SK-N-SH (cell line): ENCODE results near the gene GPR162. TPM values are rescaled to one million over a fixed set of nuclear protein-coding genes. Genes with fewer than 3 reads are reported as not detected.

Source experiments
- CTCF ChIA-PET: fragments of 300-600, 350-600 bp; formaldehyde crosslinking; extraction: SDS; loops from one replicate; lab custom pipeline; 2021; lab: Yijun Ruan, JAX
- POLR2A ChIA-PET: fragments of 350-600 bp; sonication (Branson Sonifier 250); formaldehyde crosslinking; extraction: SDS; loops from one replicate; lab custom pipeline; 2020; ENCODE audit warnings: antibody characterized with exemption, inconsistent platforms; lab: Yijun Ruan, JAX
- DNase-seq: peaks from one replicate; pipeline ENCODE4 v3.0.0; 2012
- H2AFZ ChIP-seq: fragments of 200-600 bp; sonication (generic); 2 replicates; pipeline ENCODE4 v1.8.1; 2016; ENCODE audit warnings: antibody characterized with exemption, mild to moderate bottlenecking, low read depth
- H3F3A ChIP-seq: fragments of 200-600 bp; sonication (generic); replicated peaks from 2 replicates; pipeline ENCODE3; 2016; ENCODE audit warnings: antibody characterized with exemption, mild to moderate bottlenecking; ENCODE audit not compliant: insufficient read depth
- H3K27ac ChIP-seq, 2 experiments: fragments of 200-500 bp in 1 of 2; fragments of 200-600 bp in 1 of 2; sonication (Bioruptor generic) in 1 of 2; sonication (generic), shearing (Covaris generic) in 1 of 2; 2 replicates each; pipeline versions ENCODE4 v1.5.1 to v1.6.1; 2014 to 2016; ENCODE audit warnings: low read depth in 2 of 2, inconsistent platforms in 1 of 2, low read length in 1 of 2, mild to moderate bottlenecking in 1 of 2, mixed read lengths in 1 of 2
- H3K27me3 ChIP-seq: fragments of 200-600 bp; sonication (generic), shearing (Covaris generic); 2 replicates; pipeline ENCODE4 v1.6.1; 2016; ENCODE audit warnings: mixed run types; ENCODE audit not compliant: insufficient read depth
- H3K36me3 ChIP-seq, 2 experiments: fragments of 200-500 bp in 1 of 2; fragments of 200-600 bp in 1 of 2; sonication (Bioruptor generic) in 1 of 2; sonication (generic) in 1 of 2; replicated peaks in 1 of 2; 2 replicates each; pipeline versions ENCODE3 to v1.5.1; 2014 to 2016; ENCODE audit warnings: low read length in 1 of 2, mild to moderate bottlenecking in 1 of 2; ENCODE audit not compliant: insufficient read depth in 2 of 2, control insufficient read depth in 1 of 2
- H3K4me1 ChIP-seq, 2 experiments: fragments of 200-500 bp in 1 of 2; fragments of 200-600 bp in 1 of 2; sonication (Bioruptor generic) in 1 of 2; sonication (generic), shearing (Covaris generic) in 1 of 2; 2 replicates each; pipeline versions ENCODE4 v1.5.1 to v1.6.1; 2014 to 2016; ENCODE audit warnings: low read depth in 1 of 2, low read length in 1 of 2, mixed run types in 1 of 2; ENCODE audit not compliant: insufficient read depth in 2 of 2, control insufficient read depth in 1 of 2
- H3K4me2 ChIP-seq: fragments of 200-600 bp; sonication (generic), shearing (Covaris generic); 2 replicates; pipeline ENCODE4 v1.6.1; 2017; ENCODE audit warnings: mixed run types
- H3K4me3 ChIP-seq, 2 experiments: fragments of 200-500 bp in 1 of 2; fragments of 200-600 bp in 1 of 2; sonication (Bioruptor generic) in 1 of 2; sonication (generic), shearing (Covaris generic) in 1 of 2; 2 replicates each; pipeline versions ENCODE4 v1.5.1 to v1.8.1; 2014 to 2016; ENCODE audit warnings: low read depth in 2 of 2, inconsistent platforms in 1 of 2, low read length in 1 of 2, mild to moderate bottlenecking in 1 of 2, mixed read lengths in 1 of 2, moderate library complexity in 1 of 2
- H3K79me2 ChIP-seq: fragments of 200-600 bp; sonication (generic); 2 replicates; pipeline ENCODE4 v1.8.1; 2017; ENCODE audit warnings: mild to moderate bottlenecking; ENCODE audit not compliant: insufficient read depth
- H3K9ac ChIP-seq: fragments of 200-600 bp; sonication (generic); 2 replicates; pipeline ENCODE4 v1.6.1; 2017; ENCODE audit warnings: mixed run types
- H3K9me2 ChIP-seq: fragments of 200-600 bp; sonication (generic); 2 replicates; pipeline ENCODE4 v1.6.1; 2017; ENCODE audit warnings: mixed run types
- H3K9me3 ChIP-seq: fragments of 200-600 bp; sonication (generic); 2 replicates; pipeline ENCODE4 v1.6.1; 2017; ENCODE audit warnings: mixed run types, mild to moderate bottlenecking, moderate library complexity
- H4K20me1 ChIP-seq: fragments of 200-600 bp; sonication (generic); 2 replicates; pipeline ENCODE4 v1.6.1; 2017; ENCODE audit warnings: mild to moderate bottlenecking, mixed run types; ENCODE audit not compliant: insufficient read depth
- CHD2 ChIP-seq: fragments of 150-350 bp; IDR thresholded peaks from 2 replicates; pipeline ENCODE4 v1.6.1; 2018; ENCODE audit warnings: low read length; ENCODE audit not compliant: partially characterized antibody
- ELF1 ChIP-seq: IDR thresholded peaks from 2 replicates; pipeline ENCODE4 v1.4.0; 2012
- FOSL2 ChIP-seq: IDR thresholded peaks from 2 replicates; pipeline ENCODE4 v1.4.0; 2012; ENCODE audit warnings: low read depth, mild to moderate bottlenecking, moderate library complexity, borderline replicate concordance
- GABPA ChIP-seq: IDR thresholded peaks from 2 replicates; pipeline ENCODE4 v1.4.0; 2012; ENCODE audit warnings: low read depth, mild to moderate bottlenecking
- GATA2 ChIP-seq: sonication (generic); formaldehyde crosslinking; IDR thresholded peaks from 2 replicates; pipeline ENCODE4 v1.5.0; 2020; ENCODE audit warnings: mild to moderate bottlenecking, missing genetic modification reagents
- JUND ChIP-seq: IDR thresholded peaks from 2 replicates; pipeline ENCODE4 v1.4.0; 2012
- MAX ChIP-seq: IDR thresholded peaks from 2 replicates; pipeline ENCODE4 v1.4.0; 2012; ENCODE audit warnings: low read depth
- NFIC ChIP-seq: IDR thresholded peaks from 2 replicates; pipeline ENCODE4 v1.4.0; 2012; ENCODE audit warnings: borderline replicate concordance
- POLR2AphosphoS5 ChIP-seq: IDR thresholded peaks from 2 replicates; pipeline ENCODE4 v1.6.1; 2012; ENCODE audit warnings: low read depth, low read length
- REST ChIP-seq: IDR thresholded peaks from 2 replicates; pipeline ENCODE4 v1.6.1; 2012; ENCODE audit warnings: mild to moderate bottlenecking, low read depth, low read length, moderate library complexity
- RFX5 ChIP-seq: IDR thresholded peaks from 2 replicates; pipeline ENCODE4 v1.6.1; 2012; ENCODE audit warnings: mild to moderate bottlenecking, improper control_type of control experiment, low read length
- RXRA ChIP-seq: IDR thresholded peaks from 2 replicates; pipeline ENCODE4 v1.4.0; 2012; ENCODE audit warnings: low read depth, mild to moderate bottlenecking, borderline replicate concordance
- SMC3 ChIP-seq: IDR thresholded peaks from 2 replicates; pipeline ENCODE4 v1.6.1; 2012; ENCODE audit warnings: low read depth, low read length, improper control_type of control experiment
- TAF1 ChIP-seq: IDR thresholded peaks from 2 replicates; pipeline ENCODE4 v1.6.1; 2012; ENCODE audit warnings: low read depth, mild to moderate bottlenecking, low read length, moderate library complexity, borderline replicate concordance
- TEAD4 ChIP-seq: IDR thresholded peaks from 2 replicates; pipeline ENCODE4 v1.4.0; 2012; ENCODE audit warnings: mild to moderate bottlenecking, borderline replicate concordance; ENCODE audit not compliant: insufficient read depth
- USF1 ChIP-seq: IDR thresholded peaks from 2 replicates; pipeline ENCODE4 v1.4.0; 2012; ENCODE audit warnings: low read depth, borderline replicate concordance
- WGBS: methylation state at CpG from one replicate; pipeline ENCODE4 v1.1.6; 2017; ENCODE audit warnings: low lambda C conversion rate; 5-methylcytosine and 5-hydroxymethylcytosine counted together
- polyA plus RNA-seq, 3 experiments: library from polyadenylated mRNA; depleted of rRNA; stranded (reverse); fragments of >200 nt; gene quantifications; 2 replicates each; pipeline ENCODE4 v1.2.3, GENCODE V29; 2012

Gene GPR162
- polyA plus RNA-seq, 1 of the 3 experiments (the other 2 are of a cell fraction), result 18.6 TPM

DNA sequence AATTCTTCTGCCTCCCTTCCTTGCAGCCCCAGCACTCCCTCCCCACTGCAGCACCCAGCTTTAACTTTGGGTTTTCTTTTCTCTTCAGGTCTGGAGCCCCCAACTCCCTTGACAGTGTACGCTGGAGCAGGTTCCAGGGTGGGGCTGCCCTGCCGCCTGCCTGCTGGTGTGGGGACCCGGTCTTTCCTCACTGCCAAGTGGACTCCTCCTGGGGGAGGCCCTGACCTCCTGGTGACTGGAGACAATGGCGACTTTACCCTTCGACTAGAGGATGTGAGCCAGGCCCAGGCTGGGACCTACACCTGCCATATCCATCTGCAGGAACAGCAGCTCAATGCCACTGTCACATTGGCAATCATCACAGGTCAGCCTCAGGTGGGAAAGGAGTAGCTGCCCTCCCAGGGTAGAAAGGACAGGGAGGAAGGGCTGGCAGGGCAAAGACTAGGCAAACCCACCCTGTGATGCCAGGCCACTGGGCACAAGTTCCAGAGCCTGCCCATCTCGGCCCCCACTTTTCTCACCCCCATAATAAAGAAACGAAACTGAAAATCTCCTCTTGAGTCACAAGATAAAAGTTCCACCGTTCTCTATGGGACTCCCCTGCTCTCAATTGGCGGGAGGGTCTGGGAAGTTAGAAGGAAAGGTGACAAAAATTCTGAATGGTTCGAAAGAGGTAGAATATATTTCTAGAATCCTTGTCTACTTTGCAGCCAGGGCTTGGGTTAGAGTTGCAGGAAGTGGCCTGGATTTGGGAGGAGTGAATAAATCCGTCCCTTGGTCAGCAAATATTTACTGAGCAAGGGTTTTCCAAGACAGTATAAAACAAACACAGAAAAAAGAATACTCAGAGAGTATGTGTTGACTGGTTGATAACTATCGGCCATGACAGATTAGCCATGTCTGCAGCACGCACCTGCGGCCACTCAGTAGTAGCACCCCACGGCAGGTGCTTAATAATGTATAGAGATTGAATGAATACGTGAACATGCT is 46.1 kb upstream of the GPR162 start:
- CTCF ChIA-PET, result interaction anchor here (1.7 to 15.2 kb wide), 3 partner anchors 8 to 50 kb away, joined by 8 to 343 read pairs (median 91); partner anchors contain the start of genes MLF2 and PTMS
- POLR2A ChIA-PET, result interaction anchor here (3.5 kb wide), 1 partner anchor 8 kb away, joined by 31 read pairs; the partner anchor contains the start of gene PTMS
- no peak overlapping the region for H3K9ac ChIP-seq

GRCh38 chr12:6777386-6777785 is 44.2 kb upstream of the GPR162 start:
- Histone ChIP-seq H2AFZ (no peak overlapping the region), H3K36me3 (peaks cover 4 to 5% of the 10 kb centered on the region in 2 experiments), H3K4me2 (no peak overlapping the region), H3K27ac (no peak overlapping the region), H3K79me2 (no peaks in the 10 kb centered on the region), H3K9me3 (no peaks in the 10 kb centered on the region), H3K27me3 (no peaks in the 10 kb centered on the region), H3K4me3 (no peak overlapping the region), H3K9me2 (no peaks in the 10 kb centered on the region), H3K4me1 (peaks cover 0 to 8% of the 10 kb centered on the region in 2 experiments; a peak in 1 of 4 replicates), H3K9ac (no peak overlapping the region), H3F3A (peaks cover 7% of the 10 kb centered on the region), H4K20me1 (no peaks in the 10 kb centered on the region)
- ChIA-PET CTCF (interaction anchor here (1.5 to 15.2 kb wide), 8 partner anchors 10 to 86 kb away, joined by 3 to 343 read pairs (median 8); partner anchors contain the start of genes GPR162, MLF2 and PTMS), POLR2A (interaction anchor here (2.5 to 3.5 kb wide), 2 partner anchors 10 to 24 kb away, joined by 25 to 31 read pairs; partner anchors contain the start of genes MLF2 and PTMS)
- TF ChIP-seq FOSL2 (no peak), TAF1 (no peak), TEAD4 (no peak), CHD2 (no peak), GABPA (no peak), RFX5 (no peak), POLR2AphosphoS5 (no peak), RXRA (no peak), USF1 (no peak), ELF1 (no peak), NFIC (no peak), MAX (no peak), GATA2 (CRISPR knock-in tag) (no peak), REST (no peak), JUND (no peak)
- DNase-seq, result no peak
- 94% methylated on average over 5 of the region's 5 CpGs for WGBS

More for the DNA sequence above, 46.1 kb upstream of the GPR162 start:
- no peak overlapping the region for H3K27ac ChIP-seq
- H3K27me3 ChIP-seq, result no peaks in the 10 kb centered on the region
- peaks cover 0 to 18% of the 10 kb centered on the region in 2 experiments; a peak in 1 of 4 replicates for H3K4me1 ChIP-seq
- H3K9me3 ChIP-seq, result no peaks in the 10 kb centered on the region
- H2AFZ ChIP-seq, result no peak overlapping the region
- WGBS, result 84% methylated on average over 16 of the region's 16 CpGs
- H4K20me1 ChIP-seq, result 0 out of 2 replicates have a peak, but pooled peaks cover 6% of the 10 kb centered on the region
- DNase-seq, result no peak
- peaks cover 16% of the 10 kb centered on the region for H3F3A ChIP-seq
- no peak for TF ChIP-seq SMC3
- TF ChIP-seq, all 33 proteins: peak for 0
- no peaks in the 10 kb centered on the region for H3K79me2 ChIP-seq
- no peak overlapping the region for H3K4me2 ChIP-seq
- H3K9me2 ChIP-seq, result no peaks in the 10 kb centered on the region
- peaks cover 17 to 18% of the 10 kb centered on the region in 2 experiments for H3K36me3 ChIP-seq
- H3K4me3 ChIP-seq, result no peak overlapping the region
